Sigmoid colon (tissue), 7 donors: ENCODE data around the gene TCAF1. TPM values are rescaled to one million over a fixed set of nuclear protein-coding genes. Genes with fewer than 3 reads are reported as not detected.
A peak's percentile ranks its signal among the peaks of the same experiment; 100 is the strongest.
"Not testable (repeated sequence)": the region's sequence is repeated elsewhere in the genome, so short reads cannot be mapped to it uniquely, and the experiment has no call there.

Experiments
- DNase-seq: peaks from one replicate; pipeline ENCODE4 v3.0.0-alpha.2; 2019
- H3K27ac ChIP-seq, 4 donors: fragments of 200-600 bp; sonication (generic); one replicate each; pipeline ENCODE4 v1.5.1; 2016 to 2019; ENCODE audit warnings: mild to moderate bottlenecking in 1 of 4
- H3K27me3 ChIP-seq, 3 donors: fragments of 200-600 bp; sonication (generic); one replicate each; pipeline ENCODE4 v1.5.1; 2019; ENCODE audit warnings: mild to moderate bottlenecking in 1 of 3
- H3K36me3 ChIP-seq, 4 donors: fragments of 200-600 bp; sonication (generic); one replicate each; pipeline ENCODE4 v1.5.1; 2016 to 2019
- H3K4me1 ChIP-seq, 4 donors: fragments of 200-600 bp; sonication (generic); one replicate each; pipeline ENCODE4 v1.5.1; 2017 to 2019
- H3K4me3 ChIP-seq, 4 donors: fragments of 200-600 bp; sonication (generic); one replicate each; pipeline ENCODE4 v1.5.1; 2017 to 2019; ENCODE audit warnings: mild to moderate bottlenecking in 2 of 4, moderate library complexity in 1 of 4
- H3K9me3 ChIP-seq, 4 donors: fragments of 200-600 bp in 3 of 4; sonication (generic) in 3 of 4; one replicate each; pipeline versions ENCODE4 v1.5.1 to v1.6.1; 2013 to 2019
- CTCF ChIP-seq, 4 experiments: fragments of 450-650 bp in 3 of 4; fragments of 200-600 bp in 1 of 4; IDR thresholded peaks; one replicate each; pipeline ENCODE4 v1.5.1; 2016 to 2019; ENCODE audit warnings: antibody characterized with exemption in 4 of 4, mild to moderate bottlenecking in 3 of 4, moderate library complexity in 2 of 4
- EP300 ChIP-seq, 4 donors: sonication (generic); formaldehyde crosslinking; IDR thresholded peaks; one replicate each; pipeline ENCODE4 v1.6.1; 2017; ENCODE audit warnings: antibody characterized with exemption in 4 of 4
- POLR2A ChIP-seq, 2 donors: fragments of 450-650 bp; IDR thresholded peaks; one replicate each; pipeline ENCODE4 v1.6.1; 2016; ENCODE audit warnings: antibody characterized with exemption in 2 of 2, mild to moderate bottlenecking in 2 of 2, moderate library complexity in 2 of 2
- POLR2AphosphoS5 ChIP-seq, 4 donors: sonication (generic); formaldehyde crosslinking; IDR thresholded peaks; one replicate each; pipeline ENCODE4 v1.6.1; 2017; ENCODE audit warnings: antibody characterized with exemption in 4 of 4
- WGBS, 2 donors: extraction: QIAGEN DNeasy Blood & Tissue Kit; methylation state at CpG; one replicate each; pipeline ENCODE4 v1.1.7; 2013; 5-methylcytosine and 5-hydroxymethylcytosine counted together
- intact Hi-C: fragments of 100-400 bp; cut with DNase I; formaldehyde crosslinking; loops from one replicate; pipeline ENCODE4 v1.15.1; 2023
- polyA plus RNA-seq, 3 donors: library from polyadenylated mRNA; stranded (reverse); fragments of 200-250 nt; gene quantifications; one replicate each; pipeline ENCODE4 v1.2.3, GENCODE V29; 2013
- total RNA-seq, 4 donors: library from RNA; depleted of rRNA; stranded (reverse); fragments of >200 nt; gene quantifications; one replicate each; pipeline ENCODE4 v1.1.0, GENCODE V29; 2016
- donor health status: healthy with polysubstance abuse.
- donor health status: Bipolar disorder and iron deficiency.
- donor health status: healthy.

The TCAF1 gene
- total and polyA plus RNA-seq, 7 donors = 12.3 to 56.8 (median 40.8) TPM

GRCh38 chr7:143882604-143883078, 19.3 kb downstream of the TCAF1 start:
- Histone ChIP-seq H3K4me1 (peaks cover 0 to 49% (median 24%) of the 10 kb centered on the region in 4 donors), H3K36me3 (no peaks in the 10 kb centered on the region), H3K4me3 (peak overlapping the region; percentile 55 to 71 (median 67)), H3K27me3 (no peaks in the 10 kb centered on the region), H3K27ac (peak overlapping the region; percentile 76 to 89 (median 84)), H3K9me3 (no peaks in the 10 kb centered on the region)
- DNase-seq = peak; percentile 86
- peak; percentile 24 to 66 (median 48) for TF ChIP-seq POLR2AphosphoS5 (IDR thresholded peaks at IDR 0.05)
- TF ChIP-seq POLR2A (IDR thresholded peaks at IDR 0.05) = no peak
- intact Hi-C loops = loop anchor here (2.0 to 5.0 kb wide), 2 partner anchors 18 to 110 kb away; no protein-coding TSS in a partner anchor
- 3 to 8% methylated on average over 28 of the region's 28 CpGs for WGBS, 2 donors

- H3K4me1 ChIP-seq = peaks cover 0 to 49% (median 24%) of the 10 kb centered on the region in 4 donors
- no peak for TF ChIP-seq CTCF (IDR thresholded peaks at IDR 0.05)
- no peak for TF ChIP-seq POLR2A (IDR thresholded peaks at IDR 0.05)
- peak in 3 of 4 donors; percentile 18 to 36 (median 32) for TF ChIP-seq POLR2AphosphoS5 (IDR thresholded peaks at IDR 0.05)
- H3K4me3 ChIP-seq = peak overlapping the region; percentile 55 to 71 (median 67)
- H3K27me3 ChIP-seq = no peaks in the 10 kb centered on the region
- peak overlapping the region; percentile 76 to 89 (median 84) for H3K27ac ChIP-seq
- DNase-seq = peak; percentile 91
- no peaks in the 10 kb centered on the region for H3K9me3 ChIP-seq
- WGBS, 2 donors = 14 to 28% methylated on average over 21 of the region's 21 CpGs
- intact Hi-C loops = loop anchor here (2.0 to 5.0 kb wide), 2 partner anchors 19 to 110 kb away; no protein-coding TSS in a partner anchor
- no peaks in the 10 kb centered on the region for H3K36me3 ChIP-seq
Measured at GRCh38 chr7:143882020-143882603, 19.9 kb downstream of the TCAF1 start.

- WGBS, 2 donors = 82 to 92% methylated on average over 4 of the region's 4 CpGs
- Histone ChIP-seq H3K9me3 (no peaks in the 10 kb centered on the region), H3K4me1 (peaks cover 0 to 28% (median 15%) of the 10 kb centered on the region in 4 donors), H3K27me3 (no peaks in the 10 kb centered on the region), H3K36me3 (peaks cover 0 to 20% (median 10%) of the 10 kb centered on the region in 4 donors), H3K27ac (no peak overlapping the region), H3K4me3 (no peak overlapping the region)
- DNase-seq = no peak
- intact Hi-C loops = no loop called here
- no peak for TF ChIP-seq EP300 (IDR thresholded peaks at IDR 0.05)
- TF ChIP-seq CTCF (IDR thresholded peaks at IDR 0.05) = no peak
Measured at GRCh38 chr7:143878884-143879283, 23.1 kb downstream of the TCAF1 start.

GRCh38 chr7:143877098-143877497, 24.9 kb downstream of the TCAF1 start:
- TF ChIP-seq EP300 (IDR thresholded peaks at IDR 0.05) (no peak), POLR2A (IDR thresholded peaks at IDR 0.05) (no peak), CTCF (IDR thresholded peaks at IDR 0.05) (no peak), POLR2AphosphoS5 (IDR thresholded peaks at IDR 0.05) (no peak)
- WGBS, 2 donors = 92 to 96% methylated on average over 3 of the region's 3 CpGs
- DNase-seq = no peak
- Histone ChIP-seq H3K27ac (no peak overlapping the region), H3K4me3 (no peak overlapping the region), H3K27me3 (no peaks in the 10 kb centered on the region), H3K4me1 (peaks cover 0 to 18% (median 13%) of the 10 kb centered on the region in 4 donors), H3K9me3 (no peaks in the 10 kb centered on the region), H3K36me3 (peaks cover 0 to 20% (median 10%) of the 10 kb centered on the region in 4 donors)
- intact Hi-C loops = no loop called here

GRCh38 chr7:143876218-143876617, 25.8 kb downstream of the TCAF1 start:
- 96 to 97% methylated on average over 9 of the region's 9 CpGs for WGBS, 2 donors
- Histone ChIP-seq H3K27me3 (no peaks in the 10 kb centered on the region), H3K36me3 (peaks cover 0 to 20% (median 10%) of the 10 kb centered on the region in 4 donors), H3K4me1 (peaks cover 0 to 10% (median 6%) of the 10 kb centered on the region in 4 donors), H3K9me3 (no peaks in the 10 kb centered on the region), H3K4me3 (no peak overlapping the region), H3K27ac (no peak overlapping the region)
- TF ChIP-seq EP300 (IDR thresholded peaks at IDR 0.05) (no peak), CTCF (IDR thresholded peaks at IDR 0.05) (no peak), POLR2AphosphoS5 (IDR thresholded peaks at IDR 0.05) (no peak), POLR2A (IDR thresholded peaks at IDR 0.05) (no peak)
- DNase-seq = no peak
- intact Hi-C loops = no loop called here

- H3K27ac ChIP-seq, H3K4me3 ChIP-seq, DNase-seq, H3K9me3 ChIP-seq, H3K27me3 ChIP-seq, H3K4me1 ChIP-seq, intact Hi-C loops: not testable (repeated sequence)
- 87 to 92% methylated on average over 3 of the region's 4 CpGs for WGBS, 2 donors
- H3K36me3 ChIP-seq = peaks cover 0 to 20% (median 10%) of the 10 kb centered on the region in 4 donors
Measured at GRCh38 chr7:143873242-143873641, 28.7 kb downstream of the TCAF1 start.

- H3K27ac ChIP-seq, intact Hi-C loops, H3K4me1 ChIP-seq, H3K9me3 ChIP-seq, DNase-seq, H3K4me3 ChIP-seq, H3K27me3 ChIP-seq: not testable (repeated sequence)
- peaks cover 0 to 20% (median 10%) of the 10 kb centered on the region in 4 donors for H3K36me3 ChIP-seq
Measured at GRCh38 chr7:143871534-143871933, 30.4 kb downstream of the TCAF1 start.

GRCh38 chr7:143857994-143858393, 44.0 kb downstream of the TCAF1 start:
- H3K27ac ChIP-seq, DNase-seq, H3K4me3 ChIP-seq, H3K27me3 ChIP-seq, H3K36me3 ChIP-seq, H3K4me1 ChIP-seq, H3K9me3 ChIP-seq, intact Hi-C loops: not testable (repeated sequence)
- no CpG with 5 or more reads among the region's 2 CpGs for WGBS, 2 donors
